ENCODE results near the gene KIAA1210. TPM values are rescaled to one million over a fixed set of nuclear protein-coding genes. Genes with fewer than 3 reads are reported as not detected.

Gene KIAA1210
- total RNA-seq, 1 experiment from 2014 or later: not detected

DNA sequence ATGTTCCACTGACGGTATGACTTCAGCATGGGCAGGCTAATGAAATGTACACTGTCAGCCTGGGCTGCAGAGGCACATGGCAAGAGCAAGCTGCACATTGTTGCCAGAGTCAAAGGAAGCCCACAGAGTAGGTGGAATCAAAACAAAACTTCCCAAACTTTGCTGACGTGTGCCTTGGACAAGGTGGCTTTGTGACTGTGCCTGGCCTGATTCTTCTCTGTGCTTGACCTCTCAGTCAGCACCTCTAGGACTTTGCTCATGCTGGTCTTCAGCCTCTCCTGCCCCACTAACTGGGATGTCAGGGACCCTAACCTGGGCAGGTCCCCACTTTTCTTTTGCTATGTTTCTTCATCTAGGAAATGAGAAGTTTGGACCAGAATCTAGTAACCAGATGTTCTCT, 40.5 kb upstream of the KIAA1210 start:
- Histone ChIP-seq H3K4me3 (no peak overlapping the region), H3K27me3 (ENCODE audit: insufficient read depth, low read depth) (no peaks in the 10 kb centered on the region), H3F3A (ENCODE audit: insufficient read depth, low read depth) (no peaks in the 10 kb centered on the region), H3K79me2 (ENCODE audit: low read depth) (no peaks in the 10 kb centered on the region), H3K36me3 (ENCODE audit: low read depth) (no peaks in the 10 kb centered on the region), H3K4me2 (no peak overlapping the region), H3K4me1 (replicated peaks; ENCODE audit: insufficient read depth) (no peaks in the 10 kb centered on the region), H3K9me3 (ENCODE audit: insufficient read depth, low read depth) (no peaks in the 10 kb centered on the region), H3K9me2 (ENCODE audit: insufficient read depth) (no peaks in the 10 kb centered on the region), H2AFZ (no peak overlapping the region), H3K27ac (no peak overlapping the region), H4K20me1 (ENCODE audit: insufficient read depth) (no peaks in the 10 kb centered on the region)
- POLR2A ChIA-PET (ENCODE audit: unreplicated experiment): no interaction called here
- CTCF ChIA-PET: no interaction called here
- DNase-seq: no peak
- TF ChIP-seq EZH2 (IDR thresholded peaks at IDR 0.05; ENCODE audit: low read depth): no peak
- TF ChIP-seq, protein P1, sequence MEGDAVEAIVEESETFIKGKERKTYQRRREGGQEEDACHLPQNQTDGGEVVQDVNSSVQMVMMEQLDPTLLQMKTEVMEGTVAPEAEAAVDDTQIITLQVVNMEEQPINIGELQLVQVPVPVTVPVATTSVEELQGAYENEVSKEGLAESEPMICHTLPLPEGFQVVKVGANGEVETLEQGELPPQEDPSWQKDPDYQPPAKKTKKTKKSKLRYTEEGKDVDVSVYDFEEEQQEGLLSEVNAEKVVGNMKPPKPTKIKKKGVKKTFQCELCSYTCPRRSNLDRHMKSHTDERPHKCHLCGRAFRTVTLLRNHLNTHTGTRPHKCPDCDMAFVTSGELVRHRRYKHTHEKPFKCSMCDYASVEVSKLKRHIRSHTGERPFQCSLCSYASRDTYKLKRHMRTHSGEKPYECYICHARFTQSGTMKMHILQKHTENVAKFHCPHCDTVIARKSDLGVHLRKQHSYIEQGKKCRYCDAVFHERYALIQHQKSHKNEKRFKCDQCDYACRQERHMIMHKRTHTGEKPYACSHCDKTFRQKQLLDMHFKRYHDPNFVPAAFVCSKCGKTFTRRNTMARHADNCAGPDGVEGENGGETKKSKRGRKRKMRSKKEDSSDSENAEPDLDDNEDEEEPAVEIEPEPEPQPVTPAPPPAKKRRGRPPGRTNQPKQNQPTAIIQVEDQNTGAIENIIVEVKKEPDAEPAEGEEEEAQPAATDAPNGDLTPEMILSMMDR (conservative IDR thresholded peaks at IDR 0.05): no peak
- BruUV-seq (replicated peaks): no TSS peak
- intact Hi-C loops (cut with micrococcal nuclease; ENCODE audit: unreplicated experiment): no loop called here

DNA sequence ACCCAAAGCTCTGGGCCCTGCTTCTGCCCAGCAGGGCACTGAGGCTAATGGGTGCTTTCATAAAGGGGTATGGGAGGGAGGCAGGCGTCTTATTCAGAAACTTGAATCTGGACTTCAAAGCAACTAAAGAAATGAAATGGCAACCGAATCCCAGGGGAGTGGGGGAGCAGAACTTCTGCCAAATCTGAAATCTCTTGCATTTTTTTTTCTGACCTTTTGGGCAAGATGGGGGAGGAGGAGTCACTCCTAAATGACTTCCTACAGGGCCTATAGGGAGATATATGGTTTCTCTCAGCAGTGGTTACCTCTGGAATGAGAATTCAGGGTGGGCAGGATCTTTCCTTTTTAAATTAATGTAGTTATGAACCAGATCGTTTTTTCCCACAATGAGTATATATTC, 30.6 kb upstream of the KIAA1210 start:
- Histone ChIP-seq H3K27ac (no peak overlapping the region), H3K4me3 (no peak overlapping the region), H3K9me3 (ENCODE audit: insufficient read depth, low read depth) (no peaks in the 10 kb centered on the region), H3K4me2 (no peak overlapping the region), H3K27me3 (ENCODE audit: insufficient read depth, low read depth) (no peaks in the 10 kb centered on the region), H2AFZ (no peak overlapping the region), H3K36me3 (ENCODE audit: low read depth) (no peaks in the 10 kb centered on the region), H4K20me1 (ENCODE audit: insufficient read depth) (no peaks in the 10 kb centered on the region), H3K9me2 (ENCODE audit: insufficient read depth) (no peaks in the 10 kb centered on the region), H3K79me2 (ENCODE audit: low read depth) (no peaks in the 10 kb centered on the region), H3K4me1 (replicated peaks; ENCODE audit: insufficient read depth) (peaks cover 12% of the 10 kb centered on the region), H3F3A (ENCODE audit: insufficient read depth, low read depth) (peaks cover 4% of the 10 kb centered on the region; the same call in 1 of the 2 replicates)
- BruUV-seq (replicated peaks): no TSS peak
- ChIA-PET POLR2A (ENCODE audit: unreplicated experiment) (no interaction called here), CTCF (no interaction called here)
- intact Hi-C loops (cut with micrococcal nuclease; ENCODE audit: unreplicated experiment): no loop called here
- no peak for TF ChIP-seq EZH2 (IDR thresholded peaks at IDR 0.05; ENCODE audit: low read depth)
- DNase-seq: no peak

DNA sequence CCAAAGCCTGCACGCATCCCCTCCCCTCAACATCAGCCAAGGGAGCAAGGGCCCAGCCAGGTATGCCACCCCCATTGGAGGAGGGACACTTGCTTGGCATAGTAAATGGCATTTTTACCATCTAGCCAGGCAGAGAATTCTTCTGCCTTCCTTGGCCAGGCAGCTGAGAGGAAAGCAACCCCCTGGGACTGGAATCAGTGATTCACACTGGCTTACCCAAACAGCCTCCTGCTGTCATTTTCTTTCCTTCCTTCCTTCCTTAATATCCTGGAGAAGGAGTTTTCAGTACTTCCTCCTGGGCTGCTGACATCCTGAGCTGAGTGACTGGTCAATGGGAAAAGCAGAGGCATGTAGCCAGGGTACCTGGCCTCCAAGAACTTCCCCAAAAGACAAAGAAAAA, 28.6 kb upstream of the KIAA1210 start:
- no peak for DNase-seq
- CTCF ChIA-PET: no interaction called here
- Histone ChIP-seq H3F3A (ENCODE audit: insufficient read depth, low read depth) (peaks cover 4% of the 10 kb centered on the region; the same call in 1 of the 2 replicates), H3K9me3 (ENCODE audit: insufficient read depth, low read depth) (no peaks in the 10 kb centered on the region), H4K20me1 (ENCODE audit: insufficient read depth) (no peaks in the 10 kb centered on the region), H3K4me3 (no peak overlapping the region), H3K27ac (no peak overlapping the region), H2AFZ (no peak overlapping the region), H3K36me3 (ENCODE audit: low read depth) (no peaks in the 10 kb centered on the region), H3K79me2 (ENCODE audit: low read depth) (no peaks in the 10 kb centered on the region), H3K4me2 (no peak overlapping the region), H3K4me1 (replicated peaks; ENCODE audit: insufficient read depth) (peaks cover 12% of the 10 kb centered on the region), H3K9me2 (ENCODE audit: insufficient read depth) (no peaks in the 10 kb centered on the region), H3K27me3 (ENCODE audit: insufficient read depth, low read depth) (no peaks in the 10 kb centered on the region)
- POLR2A ChIA-PET (ENCODE audit: unreplicated experiment): no interaction called here
- no TSS peak for BruUV-seq (replicated peaks)
- no peak for TF ChIP-seq EZH2 (IDR thresholded peaks at IDR 0.05; ENCODE audit: low read depth)
- TF ChIP-seq, protein P1 (conservative IDR thresholded peaks at IDR 0.05): no peak
- intact Hi-C loops (cut with micrococcal nuclease; ENCODE audit: unreplicated experiment): no loop called here

DNA sequence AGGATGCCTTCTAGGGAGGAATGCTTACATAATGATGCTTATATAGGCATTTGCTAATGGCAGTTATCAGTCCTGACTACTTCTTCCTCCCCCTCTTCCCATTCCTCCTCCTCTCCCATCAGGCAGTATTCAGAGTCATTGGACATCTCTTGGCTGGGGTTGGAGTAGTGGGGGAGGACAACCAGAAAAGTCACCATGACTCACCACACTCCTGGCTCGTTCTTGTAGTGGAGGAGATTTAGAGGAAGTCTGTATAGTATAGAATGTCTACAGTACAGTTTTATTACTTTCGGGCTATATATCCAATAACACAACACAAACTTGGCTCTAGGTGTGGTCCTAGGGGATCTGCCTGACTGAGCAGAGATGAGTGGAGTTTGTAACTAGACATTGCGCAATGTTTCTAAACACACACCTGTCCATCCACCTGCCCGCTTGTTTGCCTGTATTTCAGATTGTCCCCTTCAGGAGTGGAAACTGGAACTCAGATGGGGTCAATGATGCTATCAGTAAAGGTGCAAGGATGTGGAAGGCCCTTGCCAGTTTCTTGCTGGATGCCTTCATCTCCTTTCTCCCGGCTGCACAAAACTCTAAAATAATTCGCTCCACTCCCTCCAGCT, 27.9 kb upstream of the KIAA1210 start:
- intact Hi-C loops (cut with micrococcal nuclease; ENCODE audit: unreplicated experiment): loop anchor here (1.0 kb wide), 1 partner anchor 81 kb away; the partner anchor contains the start of gene PGRMC1
- no peaks in the 10 kb centered on the region for H3K36me3 ChIP-seq (ENCODE audit: low read depth)
- H3K27me3 ChIP-seq (ENCODE audit: insufficient read depth, low read depth): no peaks in the 10 kb centered on the region
- H2AFZ ChIP-seq: no peak overlapping the region
- H3K9me3 ChIP-seq (ENCODE audit: insufficient read depth, low read depth): no peaks in the 10 kb centered on the region
- no peaks in the 10 kb centered on the region for H3K79me2 ChIP-seq (ENCODE audit: low read depth)
- H3K27ac ChIP-seq: no peak overlapping the region
- no peak overlapping the region for H3K4me3 ChIP-seq
- peaks cover 4% of the 10 kb centered on the region; the same call in 1 of the 2 replicates for H3F3A ChIP-seq (ENCODE audit: insufficient read depth, low read depth)
- H4K20me1 ChIP-seq (ENCODE audit: insufficient read depth): no peaks in the 10 kb centered on the region
- ChIA-PET CTCF (no interaction called here), POLR2A (ENCODE audit: unreplicated experiment) (no interaction called here)
- BruUV-seq (replicated peaks): no TSS peak
- H3K4me2 ChIP-seq: peak overlapping the region; percentile 4; the same call in 1 of the 2 replicates
- H3K9me2 ChIP-seq (ENCODE audit: insufficient read depth): no peaks in the 10 kb centered on the region
- no peak for TF ChIP-seq EZH2 (IDR thresholded peaks at IDR 0.05; ENCODE audit: low read depth)
- TF ChIP-seq, protein P1 (conservative IDR thresholded peaks at IDR 0.05): no peak
- peak; percentile 27 to 56 for DNase-seq
- peaks cover 12% of the 10 kb centered on the region for H3K4me1 ChIP-seq (replicated peaks; ENCODE audit: insufficient read depth)

Data from PC-9 (cell line).